ENCODE measurements around the gene LYG2. TPM values are rescaled to one million over a fixed set of nuclear protein-coding genes. Genes with fewer than 3 reads are reported as not detected.
"Not testable (repeated sequence)": the region's sequence is repeated elsewhere in the genome, so short reads cannot be mapped to it uniquely, and the experiment has no call there.

Gene LYG2
- total RNA-seq, 4 donors from 2014 or later = not detected

- Histone ChIP-seq H3K4me1 (no peaks in the 10 kb centered on the region), H3K4me3 (no peak overlapping the region), H3K36me3 (no peaks in the 10 kb centered on the region), H3K27ac (no peak overlapping the region), H3K27me3 (no peaks in the 10 kb centered on the region), H3K9me3 (no peaks in the 10 kb centered on the region)
- intact Hi-C loops (cut with DNase I; ENCODE audit: low total_unique reads) = no loop called here
- DNase-seq = no peak
- TF ChIP-seq POLR2A (IDR thresholded peaks at IDR 0.05) (no peak), CTCF (IDR thresholded peaks at IDR 0.05) (no peak)
These were observed 24.7 kb upstream of the LYG2 start for GRCh38 chr2:99279969-99280695.

GRCh38 chr2:99278793-99279291 lies 23.4 kb upstream of the LYG2 start:
- no peak overlapping the region for H3K4me3 ChIP-seq
- H3K27ac ChIP-seq = no peak overlapping the region
- DNase-seq = no peak
- H3K4me1 ChIP-seq = no peaks in the 10 kb centered on the region
- intact Hi-C loops (cut with DNase I; ENCODE audit: low total_unique reads) = no loop called here
- H3K27me3 ChIP-seq = no peaks in the 10 kb centered on the region
- no peaks in the 10 kb centered on the region for H3K9me3 ChIP-seq
- TF ChIP-seq CTCF (IDR thresholded peaks at IDR 0.05) = no peak
- TF ChIP-seq POLR2A (IDR thresholded peaks at IDR 0.05) = no peak
- no peaks in the 10 kb centered on the region for H3K36me3 ChIP-seq

GRCh38 chr2:99278195-99278765 lies 22.8 kb upstream of the LYG2 start:
- intact Hi-C loops (cut with DNase I; ENCODE audit: low total_unique reads); H3K36me3 ChIP-seq; H3K27me3 ChIP-seq; H3K27ac ChIP-seq; DNase-seq; H3K4me1 ChIP-seq; H3K9me3 ChIP-seq; H3K4me3 ChIP-seq: not testable (repeated sequence)

- Histone ChIP-seq H3K27me3 (no peaks in the 10 kb centered on the region), H3K4me1 (no peaks in the 10 kb centered on the region), H3K27ac (no peak overlapping the region), H3K4me3 (no peak overlapping the region), H3K9me3 (no peaks in the 10 kb centered on the region), H3K36me3 (no peaks in the 10 kb centered on the region)
- intact Hi-C loops (cut with DNase I; ENCODE audit: low total_unique reads) = no loop called here
- no peak for TF ChIP-seq CTCF (IDR thresholded peaks at IDR 0.05)
- TF ChIP-seq POLR2A (IDR thresholded peaks at IDR 0.05) = no peak
- DNase-seq = no peak
These were observed 20.4 kb upstream of the LYG2 start for GRCh38 chr2:99275882-99276281.

- Histone ChIP-seq H3K36me3 (no peaks in the 10 kb centered on the region), H3K4me3 (no peak overlapping the region), H3K27me3 (no peaks in the 10 kb centered on the region), H3K4me1 (no peaks in the 10 kb centered on the region), H3K27ac (no peak overlapping the region), H3K9me3 (no peaks in the 10 kb centered on the region)
- TF ChIP-seq CTCF (IDR thresholded peaks at IDR 0.05) (no peak), POLR2A (IDR thresholded peaks at IDR 0.05) (no peak)
- DNase-seq = no peak
- intact Hi-C loops (cut with DNase I; ENCODE audit: low total_unique reads) = no loop called here
These were observed 5.8 kb upstream of the LYG2 start for GRCh38 chr2:99261242-99261641.
